Measurements from ENCODE around the gene HK1.

HK1 gene

GRCh38 chr10:69405221-69405620 lies 126.9 kb downstream of the HK1 start:
- TF ChIP-seq CTCF (IDR thresholded peaks at IDR 0.05; ENCODE audit: low read length): no peak
- Histone ChIP-seq H3K4me1 (ENCODE audit: insufficient read depth, low read length, severe bottlenecking) (peaks cover 21% of the 10 kb centered on the region), H3K4me3 (ENCODE audit: low read depth, low read length, poor library complexity, severe bottlenecking) (no peak overlapping the region), H3K27ac (ENCODE audit: low read depth, low read length, poor library complexity, severe bottlenecking) (no peak overlapping the region), H3K27me3 (ENCODE audit: insufficient read depth, low read length) (no peaks in the 10 kb centered on the region), H3K9me3 (ENCODE audit: low read length) (no peaks in the 10 kb centered on the region), H3K9me2 (ENCODE audit: low read depth, low read length) (no peaks in the 10 kb centered on the region), H3K79me2 (ENCODE audit: insufficient read depth, low read length) (no peaks in the 10 kb centered on the region), H4K20me1 (ENCODE audit: insufficient read depth, low read length) (no peaks in the 10 kb centered on the region), H2AFZ (ENCODE audit: low read length) (no peak overlapping the region), H3K9ac (ENCODE audit: low read length) (no peak overlapping the region), H3F3A (ENCODE audit: insufficient read depth, low read length) (no peaks in the 10 kb centered on the region), H3K4me2 (ENCODE audit: low read length) (no peak overlapping the region), H3K36me3 (ENCODE audit: insufficient read depth, low read length) (peaks cover 18% of the 10 kb centered on the region)

GRCh38 chr10:69406302-69406811 lies 128.1 kb downstream of the HK1 start:
- no peaks in the 10 kb centered on the region for H3K9me3 ChIP-seq (ENCODE audit: low read length)
- peaks cover 8% of the 10 kb centered on the region for H3K36me3 ChIP-seq (ENCODE audit: insufficient read depth, low read length)
- no peaks in the 10 kb centered on the region for H4K20me1 ChIP-seq (ENCODE audit: insufficient read depth, low read length)
- H3K27me3 ChIP-seq (ENCODE audit: insufficient read depth, low read length): no peaks in the 10 kb centered on the region
- no peak overlapping the region for H3K9ac ChIP-seq (ENCODE audit: low read length)
- no peak overlapping the region for H2AFZ ChIP-seq (ENCODE audit: low read length)
- TF ChIP-seq EZH2 (IDR thresholded peaks at IDR 0.05; ENCODE audit: borderline replicate concordance, low read length) (no peak), CTCF (IDR thresholded peaks at IDR 0.05; ENCODE audit: low read length) (no peak)
- no peak overlapping the region for H3K27ac ChIP-seq (ENCODE audit: low read depth, low read length, poor library complexity, severe bottlenecking)
- H3K4me3 ChIP-seq (ENCODE audit: low read depth, low read length, poor library complexity, severe bottlenecking): no peak overlapping the region
- H3K9me2 ChIP-seq (ENCODE audit: low read depth, low read length): no peaks in the 10 kb centered on the region
- H3K79me2 ChIP-seq (ENCODE audit: insufficient read depth, low read length): no peaks in the 10 kb centered on the region
- H3F3A ChIP-seq (ENCODE audit: insufficient read depth, low read length): no peaks in the 10 kb centered on the region
- peaks cover 25% of the 10 kb centered on the region for H3K4me1 ChIP-seq (ENCODE audit: insufficient read depth, low read length, severe bottlenecking)
- H3K4me2 ChIP-seq (ENCODE audit: low read length): no peak overlapping the region

- no peak overlapping the region for H2AFZ ChIP-seq (ENCODE audit: low read length)
- no peak overlapping the region for H3K4me2 ChIP-seq (ENCODE audit: low read length)
- no peak for TF ChIP-seq CTCF (IDR thresholded peaks at IDR 0.05; ENCODE audit: low read length)
- no peak for TF ChIP-seq EZH2 (IDR thresholded peaks at IDR 0.05; ENCODE audit: borderline replicate concordance, low read length)
- no peak overlapping the region for H3K27ac ChIP-seq (ENCODE audit: low read depth, low read length, poor library complexity, severe bottlenecking)
- no peak overlapping the region for H3K4me3 ChIP-seq (ENCODE audit: low read depth, low read length, poor library complexity, severe bottlenecking)
- H3F3A ChIP-seq (ENCODE audit: insufficient read depth, low read length): no peaks in the 10 kb centered on the region
- H4K20me1 ChIP-seq (ENCODE audit: insufficient read depth, low read length): no peaks in the 10 kb centered on the region
- no peak overlapping the region for H3K9ac ChIP-seq (ENCODE audit: low read length)
- peaks cover 5% of the 10 kb centered on the region; the same call in 1 of the 2 replicates for H3K36me3 ChIP-seq (ENCODE audit: insufficient read depth, low read length)
- H3K9me2 ChIP-seq (ENCODE audit: low read depth, low read length): no peaks in the 10 kb centered on the region
- H3K27me3 ChIP-seq (ENCODE audit: insufficient read depth, low read length): no peaks in the 10 kb centered on the region
- H3K79me2 ChIP-seq (ENCODE audit: insufficient read depth, low read length): no peaks in the 10 kb centered on the region
- peaks cover 25% of the 10 kb centered on the region for H3K4me1 ChIP-seq (ENCODE audit: insufficient read depth, low read length, severe bottlenecking)
- no peaks in the 10 kb centered on the region for H3K9me3 ChIP-seq (ENCODE audit: low read length)
These were observed 128.7 kb downstream of the HK1 start for GRCh38 chr10:69406816-69407580.
